Dermis blood vessel endothelial cell (primary cell): ENCODE data around the gene VTCN1. TPM values are rescaled to one million over a fixed set of nuclear protein-coding genes. Genes with fewer than 3 reads are reported as not detected.

Source experiments
- DNase-seq: peaks from one replicate; pipeline ENCODE4 v3.0.0; 2010
- total RNA-seq: library from RNA; depleted of rRNA; stranded (reverse); fragments of >200 nt; gene quantifications from 2 replicates; pipeline ENCODE4 v1.2.3, GENCODE V29; 2014

The VTCN1 gene
- total RNA-seq, 1 donor from 2014 or later: under 0.01 TPM

DNA sequence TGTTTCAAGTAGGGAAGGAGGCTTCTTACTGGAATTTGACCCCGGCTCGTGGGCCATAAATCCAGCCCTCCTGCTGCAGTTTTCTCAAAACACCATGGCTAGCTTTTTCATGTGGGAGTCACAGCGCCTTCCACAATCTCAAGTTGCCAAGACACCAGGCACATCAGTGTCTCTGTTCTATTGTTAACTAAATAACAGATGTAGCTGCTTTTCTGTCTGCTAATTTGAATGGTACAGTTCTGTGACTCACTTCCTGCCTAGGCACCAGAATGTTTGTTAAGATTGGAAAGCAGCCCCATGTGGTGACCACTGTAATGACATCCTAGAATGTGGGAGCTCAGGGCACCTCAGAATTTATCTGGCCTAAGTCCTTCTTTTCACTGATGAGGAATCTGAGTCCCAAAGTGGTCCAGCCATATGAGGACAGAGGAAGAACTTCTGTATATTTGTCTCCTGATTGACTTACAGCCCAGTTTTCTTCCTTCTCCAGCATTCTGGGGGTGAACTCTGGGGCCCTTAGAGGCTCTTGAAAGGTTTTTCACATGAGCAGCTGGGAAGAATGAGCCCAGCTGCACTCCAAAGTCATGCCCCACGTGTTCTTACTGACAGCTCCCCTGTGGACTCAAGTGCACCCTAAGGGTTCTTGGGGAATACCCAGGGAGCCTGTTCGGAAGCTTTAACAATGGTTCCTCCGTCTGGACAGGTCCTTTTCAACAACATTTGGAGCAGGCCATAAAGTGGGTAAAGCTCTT, 116.7 kb downstream of the VTCN1 start:
- DNase-seq: peak; percentile 95

Other genes with a start within 250 kb of the VTCN1 start
- 0.17 and 0.19 TPM in 2 replicates for gene CD101, start 209.2 kb downstream of the VTCN1 start, total RNA-seq
- 14.3 and 21.9 TPM in 2 replicates for gene TTF2, start 150.6 kb downstream of the VTCN1 start, total RNA-seq
- 0.84 and 1.7 TPM in 2 replicates for gene TRIM45, start 89.2 kb downstream of the VTCN1 start, total RNA-seq
- gene MAN1A2, start 156.5 kb upstream of the VTCN1 start, total RNA-seq: 51.4 and 58.8 TPM in 2 replicates